Breast epithelium (tissue), 3 donors: Measurements from ENCODE around the gene ACVRL1.

Source experiments
- POLR2A ChIP-seq: fragments of 450-650 bp; IDR thresholded peaks from one replicate; pipeline ENCODE4 v1.6.1; 2016; ENCODE audit warnings: antibody characterized with exemption, mild to moderate bottlenecking, moderate library complexity
- POLR2AphosphoS5 ChIP-seq, 3 donors: sonication (generic); formaldehyde crosslinking; IDR thresholded peaks; one replicate each; pipeline ENCODE4 v1.6.1; 2017; ENCODE audit warnings: antibody characterized with exemption in 3 of 3
- TF ChIP-seq, protein P1 (sequence below), 3 donors: fragments of 450-650 bp; IDR thresholded peaks; one replicate each; pipeline ENCODE4 v1.5.1; 2016 to 2017; ENCODE audit warnings: antibody characterized with exemption in 3 of 3, mild to moderate bottlenecking in 3 of 3, moderate library complexity in 3 of 3

DNA sequence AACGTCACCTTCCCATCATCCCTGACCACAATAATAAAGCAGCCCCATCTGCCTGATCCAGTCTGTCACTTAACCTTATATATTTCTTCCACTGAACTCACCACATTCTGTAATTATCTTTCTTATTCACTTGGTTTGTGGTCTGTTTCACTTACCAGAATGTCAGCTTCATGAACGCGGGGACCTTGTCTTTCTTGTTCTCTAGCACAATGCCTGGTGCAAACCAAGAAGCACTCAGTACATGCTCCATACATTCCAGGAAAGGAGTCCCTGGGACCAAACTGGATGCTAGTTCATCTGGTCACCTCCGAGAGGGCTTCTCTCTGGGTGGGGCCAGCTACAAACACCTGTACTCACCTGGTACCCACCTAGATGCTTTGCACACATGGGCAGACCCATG lies 36.8 kb upstream of the ACVRL1 start:
- TF ChIP-seq, protein P1, sequence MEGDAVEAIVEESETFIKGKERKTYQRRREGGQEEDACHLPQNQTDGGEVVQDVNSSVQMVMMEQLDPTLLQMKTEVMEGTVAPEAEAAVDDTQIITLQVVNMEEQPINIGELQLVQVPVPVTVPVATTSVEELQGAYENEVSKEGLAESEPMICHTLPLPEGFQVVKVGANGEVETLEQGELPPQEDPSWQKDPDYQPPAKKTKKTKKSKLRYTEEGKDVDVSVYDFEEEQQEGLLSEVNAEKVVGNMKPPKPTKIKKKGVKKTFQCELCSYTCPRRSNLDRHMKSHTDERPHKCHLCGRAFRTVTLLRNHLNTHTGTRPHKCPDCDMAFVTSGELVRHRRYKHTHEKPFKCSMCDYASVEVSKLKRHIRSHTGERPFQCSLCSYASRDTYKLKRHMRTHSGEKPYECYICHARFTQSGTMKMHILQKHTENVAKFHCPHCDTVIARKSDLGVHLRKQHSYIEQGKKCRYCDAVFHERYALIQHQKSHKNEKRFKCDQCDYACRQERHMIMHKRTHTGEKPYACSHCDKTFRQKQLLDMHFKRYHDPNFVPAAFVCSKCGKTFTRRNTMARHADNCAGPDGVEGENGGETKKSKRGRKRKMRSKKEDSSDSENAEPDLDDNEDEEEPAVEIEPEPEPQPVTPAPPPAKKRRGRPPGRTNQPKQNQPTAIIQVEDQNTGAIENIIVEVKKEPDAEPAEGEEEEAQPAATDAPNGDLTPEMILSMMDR (IDR thresholded peaks at IDR 0.05), result no peak
- TF ChIP-seq POLR2A (no peak), POLR2AphosphoS5 (IDR thresholded peaks at IDR 0.05) (no peak)
